Spleen (tissue), 11 donors: ENCODE results near the gene PCDH8. TPM values are rescaled to one million over a fixed set of nuclear protein-coding genes. Genes with fewer than 3 reads are reported as not detected.
"Not testable (repeated sequence)": the region's sequence is repeated elsewhere in the genome, so short reads cannot be mapped to it uniquely, and the experiment has no call there.

Experiments used
- DNase-seq: peaks from one replicate; pipeline ENCODE4 v3.0.0-alpha.2; 2020
- H3K27ac ChIP-seq, 8 donors: fragments of 200-600 bp; sonication (generic) in 7 of 8; 1 replicate in 4 of 8; 2 replicates in 4 of 8; pipeline versions ENCODE4 v1.5.0 to v1.8.0; 2016 to 2021; ENCODE audit warnings: inconsistent platforms in 4 of 8, mild to moderate bottlenecking in 4 of 8, moderate library complexity in 1 of 8
- H3K27me3 ChIP-seq, 7 donors: fragments of 200-600 bp; sonication (generic) in 6 of 7; replicated peaks in 1 of 7; 1 replicate in 4 of 7; 2 replicates in 3 of 7; pipeline versions ENCODE4 v1.5.0 to v1.8.0; 2016 to 2021; ENCODE audit warnings: inconsistent platforms in 3 of 7, mild to moderate bottlenecking in 1 of 7
- H3K36me3 ChIP-seq, 6 donors: fragments of 200-600 bp; sonication (generic) in 5 of 6; 1 replicate in 4 of 6; 2 replicates in 2 of 6; pipeline versions ENCODE4 v1.5.0 to v1.8.0; 2016 to 2021; ENCODE audit warnings: inconsistent platforms in 2 of 6
- H3K4me1 ChIP-seq, 6 donors: fragments of 200-600 bp; sonication (generic) in 5 of 6; 1 replicate in 3 of 6; 2 replicates in 3 of 6; pipeline versions ENCODE4 v1.5.0 to v1.8.0; 2016 to 2021; ENCODE audit warnings: inconsistent platforms in 3 of 6
- H3K4me3 ChIP-seq, 8 donors: fragments of 200-600 bp; sonication (generic) in 7 of 8; 1 replicate in 4 of 8; 2 replicates in 4 of 8; pipeline versions ENCODE4 v1.5.0 to v1.8.0; 2016 to 2021; ENCODE audit warnings: inconsistent platforms in 4 of 8, mild to moderate bottlenecking in 4 of 8, moderate library complexity in 2 of 8
- H3K9me3 ChIP-seq, 8 donors: fragments of 200-600 bp; sonication (generic) in 7 of 8; 1 replicate in 4 of 8; 2 replicates in 4 of 8; pipeline versions ENCODE4 v1.5.0 to v1.8.0; 2016 to 2021; ENCODE audit warnings: inconsistent platforms in 4 of 8
- CTCF ChIP-seq, 11 experiments: fragments of 200-600 bp in 7 of 11; fragments of 450-650 bp in 4 of 11; sonication (generic) in 4 of 11; IDR thresholded peaks in 8 of 11; conservative IDR thresholded peaks in 3 of 11; 1 replicate in 7 of 11; 2 replicates in 4 of 11; pipeline versions ENCODE4 v1.4.0 to v1.8.0; 2016 to 2021; ENCODE audit warnings: antibody characterized with exemption in 11 of 11, inconsistent platforms in 4 of 11, mild to moderate bottlenecking in 1 of 11
- POLR2A ChIP-seq, 3 donors: fragments of 450-650 bp; IDR thresholded peaks; one replicate each; pipeline ENCODE4 v1.5.1; 2017; ENCODE audit warnings: antibody characterized with exemption in 3 of 3, mild to moderate bottlenecking in 1 of 3
- POLR2AphosphoS5 ChIP-seq, 3 donors: sonication (generic); formaldehyde crosslinking; IDR thresholded peaks; one replicate each; pipeline ENCODE4 v1.5.1; 2017; ENCODE audit warnings: antibody characterized with exemption in 3 of 3
- WGBS, 5 donors: extraction: QIAGEN DNeasy Blood & Tissue Kit in 3 of 5; methylation state at CpG; one replicate each; pipeline versions ENCODE4 v1.1.5 to v1.1.7; 2013 to 2018; 5-methylcytosine and 5-hydroxymethylcytosine counted together
- intact Hi-C: fragments of 100-400 bp; cut with DNase I; formaldehyde crosslinking; loops from one replicate; pipeline ENCODE4 v1.15.0; 2023; ENCODE audit warnings: low total_unique reads
- polyA plus RNA-seq, 3 donors: library from polyadenylated mRNA; stranded (reverse); fragments of 200-250 nt; gene quantifications; one replicate each; pipeline ENCODE4 v1.2.1, GENCODE V29; 2013
- total RNA-seq, 7 donors: library from RNA; depleted of rRNA in 3 of 7; stranded (reverse); fragments of >200 nt in 3 of 7; fragmentation: NEBNext Ultra II Directional in 4 of 7; extraction: Animal tissue kit (Norgen Biotek cat#: 25700) in 4 of 7; gene quantifications; one replicate each; pipeline versions ENCODE4 v1.1.0 to v1.2.1, GENCODE V29; 2016 to 2021
- donor health status: healthy with polysubstance abuse.
- donor health status: DM: no; HTN: no; CAD: no; lungs with moderate emphysema.
- donor health status: DM: no; HTN: no; CAD: no.
- donor health status: Bipolar disorder and iron deficiency.
- donor health status: healthy.
- donor health status: DM: no; HTN: no; CAD: no.
- donor health status: DM: yes; HTN: yes; CAD: no.

PCDH8 gene
- total and polyA plus RNA-seq, 10 donors = not detected

GRCh38 chr13:52830946-52831345, 17.5 kb downstream of the PCDH8 start:
- TF ChIP-seq CTCF (IDR thresholded peaks at IDR 0.05 in 8 of 11, conservative IDR thresholded peaks at IDR 0.05 in 3 of 11) (no peak), POLR2AphosphoS5 (IDR thresholded peaks at IDR 0.05) (no peak), POLR2A (IDR thresholded peaks at IDR 0.05) (no peak)
- DNase-seq = no peak
- Histone ChIP-seq H3K4me1 (no peaks in the 10 kb centered on the region), H3K27me3 (peaks cover 0 to 35% (median 0%) of the 10 kb centered on the region in 7 donors), H3K36me3 (no peaks in the 10 kb centered on the region), H3K27ac (no peak overlapping the region), H3K9me3 (no peaks in the 10 kb centered on the region), H3K4me3 (no peak overlapping the region)
- intact Hi-C loops = no loop called here
- WGBS, 5 donors = 79 to 90% (median 79%) methylated on average over 2 of the region's 2 CpGs

- Histone ChIP-seq H3K9me3 (no peaks in the 10 kb centered on the region), H3K4me3 (no peak overlapping the region), H3K36me3 (no peaks in the 10 kb centered on the region), H3K27ac (no peak overlapping the region), H3K4me1 (no peaks in the 10 kb centered on the region), H3K27me3 (peaks cover 0 to 17% (median 0%) of the 10 kb centered on the region in 7 donors)
- no peak for DNase-seq
- intact Hi-C loops = no loop called here
- TF ChIP-seq CTCF (IDR thresholded peaks at IDR 0.05 in 8 of 11, conservative IDR thresholded peaks at IDR 0.05 in 3 of 11) (no peak), POLR2A (IDR thresholded peaks at IDR 0.05) (no peak), POLR2AphosphoS5 (IDR thresholded peaks at IDR 0.05) (no peak)
- 67 to 86% (median 80%) methylated on average over 7 of the region's 7 CpGs for WGBS, 5 donors
These were observed 20.6 kb downstream of the PCDH8 start for GRCh38 chr13:52827839-52828238.

GRCh38 chr13:52817886-52818285, 30.6 kb downstream of the PCDH8 start:
- H3K27me3 ChIP-seq, H3K36me3 ChIP-seq, DNase-seq, H3K4me3 ChIP-seq, intact Hi-C loops, H3K27ac ChIP-seq, H3K9me3 ChIP-seq, H3K4me1 ChIP-seq: not testable (repeated sequence)
- 94 to 97% (median 96%) methylated on average over 17 to 29 of the region's 29 CpGs for WGBS, 5 donors

- peaks cover 0 to 7% (median 0%) of the 10 kb centered on the region in 8 donors for H3K9me3 ChIP-seq
- no peak overlapping the region for H3K27ac ChIP-seq
- H3K36me3 ChIP-seq = no peaks in the 10 kb centered on the region
- H3K27me3 ChIP-seq = peaks cover 0 to 6% (median 0%) of the 10 kb centered on the region in 7 donors
- no peak overlapping the region for H3K4me3 ChIP-seq
- 94 to 99% (median 96%) methylated on average over 11 to 26 of the region's 26 CpGs for WGBS, 5 donors
- DNase-seq = no peak
- intact Hi-C loops = no loop called here
- TF ChIP-seq POLR2AphosphoS5 (IDR thresholded peaks at IDR 0.05) (no peak), CTCF (IDR thresholded peaks at IDR 0.05 in 8 of 11, conservative IDR thresholded peaks at IDR 0.05 in 3 of 11) (no peak), POLR2A (IDR thresholded peaks at IDR 0.05) (no peak)
- H3K4me1 ChIP-seq = no peaks in the 10 kb centered on the region
These were observed 33.1 kb downstream of the PCDH8 start for GRCh38 chr13:52815330-52815729.

GRCh38 chr13:52812941-52813340, 35.5 kb downstream of the PCDH8 start:
- Histone ChIP-seq H3K36me3 (no peaks in the 10 kb centered on the region), H3K4me3 (no peak overlapping the region), H3K4me1 (peaks cover 0 to 6% (median 0%) of the 10 kb centered on the region in 6 donors), H3K27me3 (peaks cover 0 to 6% (median 0%) of the 10 kb centered on the region in 7 donors), H3K9me3 (peaks cover 0 to 7% (median 0%) of the 10 kb centered on the region in 8 donors), H3K27ac (no peak overlapping the region)
- DNase-seq = no peak
- TF ChIP-seq POLR2A (IDR thresholded peaks at IDR 0.05) (no peak), CTCF (IDR thresholded peaks at IDR 0.05 in 8 of 11, conservative IDR thresholded peaks at IDR 0.05 in 3 of 11) (no peak), POLR2AphosphoS5 (IDR thresholded peaks at IDR 0.05) (no peak)
- intact Hi-C loops = no loop called here
- WGBS, 5 donors = 68 to 86% (median 84%) methylated on average over 3 of the region's 3 CpGs
